Gastrocnemius medialis (tissue), 4 donors: ENCODE measurements around the gene EFHD2. TPM values are rescaled to one million over a fixed set of nuclear protein-coding genes. Genes with fewer than 3 reads are reported as not detected.

Experiments
- ATAC-seq, 2 donors: fragments of 150-250 bp; one replicate each; pipeline ENCODE4 v1.9.1; 2016
- DNase-seq, 2 donors: peaks; one replicate each; pipeline ENCODE4 v3.0.0-alpha.2; 2019
- H3K27ac ChIP-seq, 4 donors: fragments of 200-600 bp; sonication (generic); 1 replicate in 1 of 4; 2 replicates in 3 of 4; pipeline ENCODE4 v1.5.1; 2016 to 2018; ENCODE audit warnings: mild to moderate bottlenecking in 2 of 4, moderate library complexity in 1 of 4
- H3K27me3 ChIP-seq, 3 donors: fragments of 200-600 bp; sonication (generic) in 2 of 3; 1 replicate in 1 of 3; 2 replicates in 2 of 3; pipeline versions ENCODE4 v1.5.1 to v1.6.0; 2016 to 2019; ENCODE audit warnings: mild to moderate bottlenecking in 1 of 3, moderate library complexity in 1 of 3
- H3K36me3 ChIP-seq, 2 donors: fragments of 200-600 bp; sonication (generic) in 1 of 2; one replicate each; pipeline ENCODE4 v1.5.1; 2017 to 2018
- H3K4me1 ChIP-seq, 2 donors: fragments of 200-600 bp; sonication (generic) in 1 of 2; one replicate each; pipeline ENCODE4 v1.5.1; 2016 to 2017; ENCODE audit warnings: mild to moderate bottlenecking in 2 of 2
- H3K4me3 ChIP-seq, 4 donors: fragments of 200-600 bp; sonication (generic) in 3 of 4; 1 replicate in 1 of 4; 2 replicates in 3 of 4; pipeline ENCODE4 v1.5.1; 2016 to 2019; ENCODE audit warnings: mild to moderate bottlenecking in 2 of 4
- H3K9me3 ChIP-seq, 3 donors: fragments of 200-600 bp; sonication (generic) in 2 of 3; 1 replicate in 1 of 3; 2 replicates in 2 of 3; pipeline ENCODE4 v1.5.1; 2016 to 2019
- CTCF ChIP-seq, 5 experiments: fragments of 450-650 bp in 3 of 5; fragments of 200-600 bp in 2 of 5; sonication (generic) in 2 of 5; IDR thresholded peaks in 4 of 5; conservative IDR thresholded peaks in 1 of 5; 1 replicate in 4 of 5; 2 replicates in 1 of 5; pipeline ENCODE4 v1.5.1; 2016 to 2019; ENCODE audit warnings: antibody characterized with exemption in 5 of 5, mild to moderate bottlenecking in 3 of 5, moderate library complexity in 3 of 5
- POLR2A ChIP-seq, 2 donors: fragments of 450-650 bp; IDR thresholded peaks; one replicate each; pipeline ENCODE4 v1.6.1; 2017; ENCODE audit warnings: antibody characterized with exemption in 2 of 2, mild to moderate bottlenecking in 2 of 2, moderate library complexity in 2 of 2
- in situ Hi-C, 4 donors: fragments of 200-750 bp; cut with MboI; loops; one replicate each; pipeline versions ENCODE4 v1.15.0 to v1.8.0; 2017; ENCODE audit warnings: low sequenced_read_pairs in 4 of 4
- intact Hi-C: fragments of 100-400 bp; cut with DNase I; formaldehyde crosslinking; loops from one replicate; pipeline ENCODE4 v1.15.1; 2023; ENCODE audit warnings: low total_unique reads
- total RNA-seq, 4 donors: library from RNA; depleted of rRNA; stranded (reverse); fragments of >200 nt; gene quantifications; one replicate each; pipeline versions ENCODE4 v1.1.0 to v1.2.3, GENCODE V29; 2016

EFHD2 gene
- total RNA-seq, 4 donors from 2014 or later = 2.9 to 8.1 (median 5.3) TPM

GRCh38 chr1:15449567-15449966 is 39.9 kb downstream of the EFHD2 start:
- intact Hi-C loops = no loop called here
- H3K4me1 ChIP-seq = no peaks in the 10 kb centered on the region
- ATAC-seq (no peak), DNase-seq (no peak)
- no peaks in the 10 kb centered on the region for H3K27me3 ChIP-seq
- H3K27ac ChIP-seq = no peak overlapping the region
- TF ChIP-seq POLR2A (IDR thresholded peaks at IDR 0.05) (no peak), CTCF (IDR thresholded peaks at IDR 0.05 in 4 of 5, conservative IDR thresholded peaks at IDR 0.05 in 1 of 5) (no peak)
- H3K36me3 ChIP-seq = no peaks in the 10 kb centered on the region
- H3K9me3 ChIP-seq = no peaks in the 10 kb centered on the region
- in situ Hi-C loops = loop anchor here in 2 of 4 donors (25.0 kb wide), 2 partner anchors 312 to 337 kb away; no protein-coding TSS in a partner anchor
- H3K4me3 ChIP-seq = no peak overlapping the region

- H3K4me3 ChIP-seq = no peak overlapping the region
- H3K4me1 ChIP-seq = no peaks in the 10 kb centered on the region
- ATAC-seq (no peak), DNase-seq (no peak)
- TF ChIP-seq CTCF (IDR thresholded peaks at IDR 0.05 in 4 of 5, conservative IDR thresholded peaks at IDR 0.05 in 1 of 5) (no peak), POLR2A (IDR thresholded peaks at IDR 0.05) (no peak)
- no peaks in the 10 kb centered on the region for H3K9me3 ChIP-seq
- in situ Hi-C loops (no loop called here), intact Hi-C loops (no loop called here)
- no peak overlapping the region for H3K27ac ChIP-seq
- no peaks in the 10 kb centered on the region for H3K36me3 ChIP-seq
- no peaks in the 10 kb centered on the region for H3K27me3 ChIP-seq
Measured at GRCh38 chr1:15451014-15451722, 41.5 kb downstream of the EFHD2 start.

- intact Hi-C loops (no loop called here), in situ Hi-C loops (no loop called here)
- ATAC-seq (no peak), DNase-seq (no peak)
- Histone ChIP-seq H3K36me3 (no peaks in the 10 kb centered on the region), H3K4me3 (no peak overlapping the region), H3K9me3 (no peaks in the 10 kb centered on the region), H3K27me3 (no peaks in the 10 kb centered on the region), H3K27ac (no peak overlapping the region), H3K4me1 (no peaks in the 10 kb centered on the region)
- TF ChIP-seq CTCF (IDR thresholded peaks at IDR 0.05 in 4 of 5, conservative IDR thresholded peaks at IDR 0.05 in 1 of 5) (no peak), POLR2A (IDR thresholded peaks at IDR 0.05) (no peak)
Measured at GRCh38 chr1:15452216-15452615, 42.5 kb downstream of the EFHD2 start.

GRCh38 chr1:15452866-15453571 is 43.3 kb downstream of the EFHD2 start:
- no peak for TF ChIP-seq POLR2A (IDR thresholded peaks at IDR 0.05)
- no peak for TF ChIP-seq CTCF (IDR thresholded peaks at IDR 0.05 in 4 of 5, conservative IDR thresholded peaks at IDR 0.05 in 1 of 5)
- Histone ChIP-seq H3K4me1 (no peaks in the 10 kb centered on the region), H3K4me3 (no peak overlapping the region), H3K27me3 (no peaks in the 10 kb centered on the region), H3K27ac (no peak overlapping the region), H3K36me3 (no peaks in the 10 kb centered on the region), H3K9me3 (no peaks in the 10 kb centered on the region)
- DNase-seq = no peak
- in situ Hi-C loops = no loop called here
- ATAC-seq = no peak
- intact Hi-C loops = no loop called here
